ENCODE measurements around the gene POLR3E. TPM values are rescaled to one million over a fixed set of nuclear protein-coding genes. Genes with fewer than 3 reads are reported as not detected.

Gene POLR3E
- polyA plus RNA-seq (2013, experiment 1 of 2): 36.5 TPM
- polyA plus RNA-seq (2013, experiment 2 of 2): 36.0 TPM

DNA sequence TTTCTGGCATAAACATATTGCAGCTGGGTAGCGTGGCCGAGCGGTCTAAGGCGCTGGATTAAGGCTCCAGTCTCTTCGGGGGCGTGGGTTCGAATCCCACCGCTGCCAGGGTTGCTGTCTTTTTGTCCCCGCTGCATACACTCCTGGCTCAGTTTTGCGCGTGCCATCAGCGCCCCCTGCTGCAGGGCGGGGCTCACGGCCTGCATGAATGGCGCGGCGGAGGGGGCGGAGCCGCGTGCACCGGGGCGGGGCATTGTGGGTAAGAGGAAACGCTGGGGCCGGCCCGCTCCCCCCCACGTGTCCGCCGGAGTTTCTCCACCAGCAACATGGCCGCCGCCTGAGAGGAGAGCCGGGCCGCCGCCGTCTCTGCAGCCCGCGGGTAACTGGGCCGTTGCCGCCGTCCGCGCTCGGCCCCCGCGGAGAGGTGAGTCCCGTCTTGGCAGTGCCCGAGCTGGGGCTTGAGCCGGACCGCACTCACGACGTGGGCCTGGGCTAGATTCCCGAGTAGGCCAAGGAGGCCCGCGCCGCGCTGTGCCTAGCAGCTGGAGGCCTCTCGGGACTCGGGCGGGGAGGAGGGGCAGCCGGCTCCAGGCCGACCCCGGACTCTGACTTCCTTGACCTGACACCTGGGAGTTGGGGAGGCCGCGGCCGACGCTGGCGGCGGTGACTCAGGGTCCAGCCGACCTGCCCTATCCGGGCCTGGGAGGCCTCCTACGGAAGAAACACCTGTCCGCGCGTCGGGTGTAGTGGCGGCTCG lies at the start of gene POLR3E:
TSS of gene POLR3E (plus strand) at position 296 of the 757 bp plus-strand sequence. CDS start 5,560 bp downstream, outside the sequence.
- Histone ChIP-seq H4K8ac (ENCODE audit: low read depth, low read length) (no peak within 1 kb of the TSS), H3K4ac (ENCODE audit: low read length) (no peak within 1 kb of the TSS), H3K27me3 (ENCODE audit: control insufficient read depth in 3 of 3, insufficient read depth in 3 of 3, low read depth in 1 of 3, low read length in 3 of 3) (no peaks in the 10 kb centered on the region), H3K36me3 (replicated peaks in 1 of 2; ENCODE audit: control insufficient read depth in 2 of 2, insufficient read depth in 2 of 2, low read length in 2 of 2) (peaks cover 2 to 7% of the 10 kb centered on the region in 2 donors), H3K4me1 (ENCODE audit: control insufficient read depth in 2 of 2, insufficient read depth in 1 of 2, low read depth in 1 of 2, low read length in 2 of 2) (peaks cover 0 to 4% of the 10 kb centered on the region in 2 donors), H3K9ac (ENCODE audit: low read depth, low read length, poor library complexity) (peak within 1 kb of the TSS; percentile 95), H3K79me1 (ENCODE audit: low read depth, low read length) (peaks cover 5% of the 10 kb centered on the region), H3K4me2 (ENCODE audit: insufficient read depth, low read length, poor library complexity, severe bottlenecking) (peak within 1 kb of the TSS; percentile 69), H2BK120ac (ENCODE audit: low read depth, low read length) (peak within 1 kb of the TSS; percentile 75), H3K27ac (replicated peaks; ENCODE audit: low read length) (peak within 1 kb of the TSS; percentile 85), H3K4me3 (ENCODE audit: low read length in 2 of 2) (peak within 1 kb of the TSS; percentile 63 to 94), H4K91ac (ENCODE audit: low read depth, low read length, poor library complexity) (no peak within 1 kb of the TSS), H3K23ac (ENCODE audit: low read depth, low read length, poor library complexity) (no peak within 1 kb of the TSS), H2BK5ac (ENCODE audit: low read length) (peak within 1 kb of the TSS; percentile 45), H2BK12ac (ENCODE audit: low read length) (peak within 1 kb of the TSS; percentile 77), H2AK5ac (ENCODE audit: low read depth, low read length) (peak within 1 kb of the TSS; percentile 11), H2BK15ac (ENCODE audit: low read length) (no peak within 1 kb of the TSS), H3K14ac (ENCODE audit: low read length) (peak within 1 kb of the TSS; percentile 95), H3K9me3 (replicated peaks in 1 of 2; ENCODE audit: control insufficient read depth in 2 of 2, insufficient read depth in 1 of 2, low read depth in 1 of 2, low read length in 2 of 2) (no peaks in the 10 kb centered on the region), H3K18ac (ENCODE audit: low read length) (peak within 1 kb of the TSS; percentile 94), H2AFZ (ENCODE audit: low read length) (peak within 1 kb of the TSS; percentile 92)
- no CpG with 5 or more reads among the region's 76 CpGs for WGBS, 2 donors (ENCODE audit: extremely low coverage in 2 of 2, insufficient read length in 2 of 2, insufficient replicate concordance in 1 of 2)
- DNase-seq (ENCODE audit: low spot score): peak; percentile 100

GRCh38 chr16:22250522-22250921 lies 46.7 kb upstream of the POLR3E start:
- no peak overlapping the region for H3K18ac ChIP-seq (ENCODE audit: low read length)
- H3K23ac ChIP-seq (ENCODE audit: low read depth, low read length, poor library complexity): no peak overlapping the region
- peaks cover 4 to 6% of the 10 kb centered on the region in 2 donors for H3K9me3 ChIP-seq (replicated peaks in 1 of 2; ENCODE audit: control insufficient read depth in 2 of 2, insufficient read depth in 1 of 2, low read depth in 1 of 2, low read length in 2 of 2)
- H3K27ac ChIP-seq (replicated peaks; ENCODE audit: low read length): no peak overlapping the region
- H3K4me3 ChIP-seq (ENCODE audit: low read length in 2 of 2): no peak overlapping the region
- no peak overlapping the region for H2BK120ac ChIP-seq (ENCODE audit: low read depth, low read length)
- H4K8ac ChIP-seq (ENCODE audit: low read depth, low read length): no peak overlapping the region
- DNase-seq (ENCODE audit: low spot score): no peak
- H2AFZ ChIP-seq (ENCODE audit: low read length): no peak overlapping the region
- no peak overlapping the region for H3K4ac ChIP-seq (ENCODE audit: low read length)
- H2AK5ac ChIP-seq (ENCODE audit: low read depth, low read length): no peak overlapping the region
- no CpG with 5 or more reads among the region's 6 CpGs for WGBS, 2 donors (ENCODE audit: extremely low coverage in 2 of 2, insufficient read length in 2 of 2, insufficient replicate concordance in 1 of 2)
- no peak overlapping the region for H4K91ac ChIP-seq (ENCODE audit: low read depth, low read length, poor library complexity)
- no peak overlapping the region for H3K4me2 ChIP-seq (ENCODE audit: insufficient read depth, low read length, poor library complexity, severe bottlenecking)
- H3K9ac ChIP-seq (ENCODE audit: low read depth, low read length, poor library complexity): no peak overlapping the region
- H3K27me3 ChIP-seq (ENCODE audit: control insufficient read depth in 3 of 3, insufficient read depth in 3 of 3, low read depth in 1 of 3, low read length in 3 of 3): no peaks in the 10 kb centered on the region
- no peak overlapping the region for H3K14ac ChIP-seq (ENCODE audit: low read length)
- peaks cover 10 to 28% of the 10 kb centered on the region in 2 donors for H3K36me3 ChIP-seq (replicated peaks in 1 of 2; ENCODE audit: control insufficient read depth in 2 of 2, insufficient read depth in 2 of 2, low read length in 2 of 2)
- H2BK12ac ChIP-seq (ENCODE audit: low read length): no peak overlapping the region
- no peaks in the 10 kb centered on the region for H3K79me1 ChIP-seq (ENCODE audit: low read depth, low read length)
- H2BK15ac ChIP-seq (ENCODE audit: low read length): no peak overlapping the region
- H3K4me1 ChIP-seq (ENCODE audit: control insufficient read depth in 2 of 2, insufficient read depth in 1 of 2, low read depth in 1 of 2, low read length in 2 of 2): no peaks in the 10 kb centered on the region
- no peak overlapping the region for H2BK5ac ChIP-seq (ENCODE audit: low read length)

DNA sequence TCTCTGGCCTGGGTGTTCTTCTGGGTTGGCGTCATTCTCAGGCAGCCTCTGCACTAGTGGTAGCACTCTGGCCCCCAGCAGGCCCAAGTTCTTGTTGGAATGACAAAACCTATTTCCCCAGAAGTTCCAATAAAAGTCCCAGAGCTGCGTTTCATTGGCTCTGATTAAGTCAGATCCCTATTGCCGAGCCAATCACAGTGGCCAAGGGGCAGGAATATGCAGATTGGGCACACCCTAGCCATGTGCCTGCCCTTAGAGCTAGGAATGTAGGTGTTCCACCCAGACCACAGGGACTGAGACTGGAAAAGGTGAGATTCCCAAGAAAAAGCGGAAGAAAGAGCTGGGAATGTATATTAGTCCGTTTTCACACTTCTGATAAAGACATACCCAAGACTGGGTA lies 44.9 kb upstream of the POLR3E start:
- H2BK120ac ChIP-seq (ENCODE audit: low read depth, low read length): no peak overlapping the region
- H3K4me2 ChIP-seq (ENCODE audit: insufficient read depth, low read length, poor library complexity, severe bottlenecking): no peak overlapping the region
- H3K9ac ChIP-seq (ENCODE audit: low read depth, low read length, poor library complexity): no peak overlapping the region
- no peaks in the 10 kb centered on the region for H3K4me1 ChIP-seq (ENCODE audit: control insufficient read depth in 2 of 2, insufficient read depth in 1 of 2, low read depth in 1 of 2, low read length in 2 of 2)
- H2AFZ ChIP-seq (ENCODE audit: low read length): no peak overlapping the region
- H3K36me3 ChIP-seq (replicated peaks in 1 of 2; ENCODE audit: control insufficient read depth in 2 of 2, insufficient read depth in 2 of 2, low read length in 2 of 2): peaks cover 18 to 33% of the 10 kb centered on the region in 2 donors
- no peak overlapping the region for H4K8ac ChIP-seq (ENCODE audit: low read depth, low read length)
- no peak overlapping the region for H3K27ac ChIP-seq (replicated peaks; ENCODE audit: low read length)
- H4K91ac ChIP-seq (ENCODE audit: low read depth, low read length, poor library complexity): no peak overlapping the region
- peaks cover 7% of the 10 kb centered on the region in 2 donors for H3K9me3 ChIP-seq (replicated peaks in 1 of 2; ENCODE audit: control insufficient read depth in 2 of 2, insufficient read depth in 1 of 2, low read depth in 1 of 2, low read length in 2 of 2)
- no peak overlapping the region for H3K4me3 ChIP-seq (ENCODE audit: low read length in 2 of 2)
- H2BK5ac ChIP-seq (ENCODE audit: low read length): no peak overlapping the region
- no peaks in the 10 kb centered on the region for H3K27me3 ChIP-seq (ENCODE audit: control insufficient read depth in 3 of 3, insufficient read depth in 3 of 3, low read depth in 1 of 3, low read length in 3 of 3)
- no CpG with 5 or more reads among the region's 5 CpGs for WGBS, 2 donors (ENCODE audit: extremely low coverage in 2 of 2, insufficient read length in 2 of 2, insufficient replicate concordance in 1 of 2)
- H3K18ac ChIP-seq (ENCODE audit: low read length): no peak overlapping the region
- DNase-seq (ENCODE audit: low spot score): no peak
- H2BK15ac ChIP-seq (ENCODE audit: low read length): no peak overlapping the region
- H3K4ac ChIP-seq (ENCODE audit: low read length): no peak overlapping the region
- no peak overlapping the region for H2BK12ac ChIP-seq (ENCODE audit: low read length)
- no peaks in the 10 kb centered on the region for H3K79me1 ChIP-seq (ENCODE audit: low read depth, low read length)
- no peak overlapping the region for H3K14ac ChIP-seq (ENCODE audit: low read length)
- H3K23ac ChIP-seq (ENCODE audit: low read depth, low read length, poor library complexity): no peak overlapping the region
- H2AK5ac ChIP-seq (ENCODE audit: low read depth, low read length): no peak overlapping the region

GRCh38 chr16:22253272-22253671 lies 43.9 kb upstream of the POLR3E start:
- no peak overlapping the region for H2AK5ac ChIP-seq (ENCODE audit: low read depth, low read length)
- no peak overlapping the region for H4K91ac ChIP-seq (ENCODE audit: low read depth, low read length, poor library complexity)
- H3K27ac ChIP-seq (replicated peaks; ENCODE audit: low read length): no peak overlapping the region
- peaks cover 10 to 11% of the 10 kb centered on the region in 2 donors for H3K9me3 ChIP-seq (replicated peaks in 1 of 2; ENCODE audit: control insufficient read depth in 2 of 2, insufficient read depth in 1 of 2, low read depth in 1 of 2, low read length in 2 of 2)
- no peak overlapping the region for H3K9ac ChIP-seq (ENCODE audit: low read depth, low read length, poor library complexity)
- no peak overlapping the region for H3K4ac ChIP-seq (ENCODE audit: low read length)
- H2BK120ac ChIP-seq (ENCODE audit: low read depth, low read length): no peak overlapping the region
- no peak overlapping the region for H3K14ac ChIP-seq (ENCODE audit: low read length)
- H4K8ac ChIP-seq (ENCODE audit: low read depth, low read length): no peak overlapping the region
- no peak for DNase-seq (ENCODE audit: low spot score)
- H3K4me3 ChIP-seq (ENCODE audit: low read length in 2 of 2): no peak overlapping the region
- no peaks in the 10 kb centered on the region for H3K79me1 ChIP-seq (ENCODE audit: low read depth, low read length)
- WGBS, 2 donors (ENCODE audit: extremely low coverage in 2 of 2, insufficient read length in 2 of 2, insufficient replicate concordance in 1 of 2): no CpG with 5 or more reads among the region's 5 CpGs
- no peaks in the 10 kb centered on the region for H3K27me3 ChIP-seq (ENCODE audit: control insufficient read depth in 3 of 3, insufficient read depth in 3 of 3, low read depth in 1 of 3, low read length in 3 of 3)
- peaks cover 26 to 40% of the 10 kb centered on the region in 2 donors for H3K36me3 ChIP-seq (replicated peaks in 1 of 2; ENCODE audit: control insufficient read depth in 2 of 2, insufficient read depth in 2 of 2, low read length in 2 of 2)
- no peaks in the 10 kb centered on the region for H3K4me1 ChIP-seq (ENCODE audit: control insufficient read depth in 2 of 2, insufficient read depth in 1 of 2, low read depth in 1 of 2, low read length in 2 of 2)
- no peak overlapping the region for H3K4me2 ChIP-seq (ENCODE audit: insufficient read depth, low read length, poor library complexity, severe bottlenecking)
- no peak overlapping the region for H2BK15ac ChIP-seq (ENCODE audit: low read length)
- no peak overlapping the region for H3K23ac ChIP-seq (ENCODE audit: low read depth, low read length, poor library complexity)
- H2AFZ ChIP-seq (ENCODE audit: low read length): no peak overlapping the region
- H2BK12ac ChIP-seq (ENCODE audit: low read length): no peak overlapping the region
- H3K18ac ChIP-seq (ENCODE audit: low read length): no peak overlapping the region
- H2BK5ac ChIP-seq (ENCODE audit: low read length): no peak overlapping the region
